NOMO-1 treated with DMSO at 0.1 percent for 48 hours (cell line): ENCODE measurements around the gene FETUB.

Experiments
- DNase-seq: peaks from one replicate; lab custom pipeline; 2025; ENCODE audit not compliant: unreplicated experiment; lab: John Stamatoyannopoulos, UW

Gene FETUB

GRCh38 chr3:186639778-186640472 lies at the start of gene FETUB:
Gene FETUB, plus strand, starts transcription at chr3:186640399. Its CDS starts 62 bp downstream, at chr3:186640461.
- DNase-seq: no peak

GRCh38 chr3:186590580-186591295 lies 49.5 kb upstream of the FETUB start:
- no peak for DNase-seq

- DNase-seq: no peak
These were observed 47.5 kb upstream of the FETUB start for GRCh38 chr3:186592682-186593081.

- DNase-seq: no peak
These were observed 46.3 kb upstream of the FETUB start for GRCh38 chr3:186593862-186594261.

GRCh38 chr3:186594591-186595113 lies 45.5 kb upstream of the FETUB start:
- DNase-seq: no peak

- no peak for DNase-seq
These were observed 43.5 kb upstream of the FETUB start for GRCh38 chr3:186596568-186597287.

GRCh38 chr3:186598108-186598784 lies 42.0 kb upstream of the FETUB start:
- DNase-seq: no peak

GRCh38 chr3:186598794-186599141 lies 41.4 kb upstream of the FETUB start:
- no peak for DNase-seq

- DNase-seq: no peak
These were observed 40.9 kb upstream of the FETUB start for GRCh38 chr3:186599142-186599784.

- DNase-seq: no peak
These were observed 40.4 kb upstream of the FETUB start for GRCh38 chr3:186599785-186600166.

- no peak for DNase-seq
These were observed 39.3 kb upstream of the FETUB start for GRCh38 chr3:186600896-186601295.

GRCh38 chr3:186603159-186603558 lies 37.0 kb upstream of the FETUB start:
- no peak for DNase-seq

GRCh38 chr3:186605078-186605477 lies 35.1 kb upstream of the FETUB start:
- DNase-seq: no peak

GRCh38 chr3:186605561-186606545 lies 34.3 kb upstream of the FETUB start:
- no peak for DNase-seq

- no peak for DNase-seq
These were observed 31.5 kb upstream of the FETUB start for GRCh38 chr3:186608624-186609215.

- peak; percentile 11 for DNase-seq
These were observed 30.8 kb upstream of the FETUB start for GRCh38 chr3:186609247-186609868.

- no peak for DNase-seq
These were observed 28.1 kb upstream of the FETUB start for GRCh38 chr3:186612065-186612464.

GRCh38 chr3:186612721-186613636 lies 27.2 kb upstream of the FETUB start, which contains the start of gene AHSG:
Gene AHSG, plus strand, starts transcription at chr3:186613060. Its CDS starts 82 bp downstream, at chr3:186613142.
- DNase-seq: no peak
